Measurements from ENCODE around the gene REEP1. TPM values are rescaled to one million over a fixed set of nuclear protein-coding genes. Genes with fewer than 3 reads are reported as not detected.

REEP1 gene
- total and polyA plus RNA-seq, 2 of the 8 experiments (the other 6 are each of a cell fraction or from before 2014, with no cell fraction given), result 0.74 to 1.5 TPM

DNA sequence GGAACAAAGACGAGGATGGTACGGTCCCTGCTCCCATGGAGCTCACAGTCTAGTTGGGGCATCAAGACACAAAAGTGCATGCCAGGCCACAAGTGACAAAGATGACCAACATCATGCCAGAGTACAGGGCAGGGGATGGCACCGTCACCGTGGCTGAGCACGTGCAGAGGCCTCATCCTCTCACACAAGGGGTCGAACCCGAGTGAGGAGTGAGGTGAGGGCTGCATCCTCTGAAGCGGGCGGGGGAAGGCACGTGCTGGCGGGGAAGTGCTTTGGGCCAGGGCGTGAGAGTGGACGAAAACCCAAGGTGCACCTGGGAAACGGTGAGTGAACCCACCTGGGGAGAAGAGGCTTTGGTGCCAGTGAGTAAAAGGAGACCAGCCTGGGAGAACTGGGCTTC is 97.2 kb downstream of the REEP1 start (continued):
- TF ChIP-seq GTF2F1 (IDR thresholded peaks at IDR 0.05; ENCODE audit: borderline replicate concordance, low read depth, low read length) (no peak), SIX5 (IDR thresholded peaks at IDR 0.05; ENCODE audit: low read depth, low read length) (no peak), CTBP2 (IDR thresholded peaks at IDR 0.05; ENCODE audit: borderline replicate concordance, insufficient read depth, insufficient read length, low read length) (no peak), GABPA (IDR thresholded peaks at IDR 0.05; ENCODE audit: borderline replicate concordance, insufficient read depth, low read length) (no peak), FOSL1 (IDR thresholded peaks at IDR 0.05; ENCODE audit: insufficient read depth, low read depth, low read length) (no peak), CBX8 (IDR thresholded peaks at IDR 0.05; ENCODE audit: borderline replicate concordance, low read depth, low read length) (no peak)
- TF ChIP-seq, protein P1, sequence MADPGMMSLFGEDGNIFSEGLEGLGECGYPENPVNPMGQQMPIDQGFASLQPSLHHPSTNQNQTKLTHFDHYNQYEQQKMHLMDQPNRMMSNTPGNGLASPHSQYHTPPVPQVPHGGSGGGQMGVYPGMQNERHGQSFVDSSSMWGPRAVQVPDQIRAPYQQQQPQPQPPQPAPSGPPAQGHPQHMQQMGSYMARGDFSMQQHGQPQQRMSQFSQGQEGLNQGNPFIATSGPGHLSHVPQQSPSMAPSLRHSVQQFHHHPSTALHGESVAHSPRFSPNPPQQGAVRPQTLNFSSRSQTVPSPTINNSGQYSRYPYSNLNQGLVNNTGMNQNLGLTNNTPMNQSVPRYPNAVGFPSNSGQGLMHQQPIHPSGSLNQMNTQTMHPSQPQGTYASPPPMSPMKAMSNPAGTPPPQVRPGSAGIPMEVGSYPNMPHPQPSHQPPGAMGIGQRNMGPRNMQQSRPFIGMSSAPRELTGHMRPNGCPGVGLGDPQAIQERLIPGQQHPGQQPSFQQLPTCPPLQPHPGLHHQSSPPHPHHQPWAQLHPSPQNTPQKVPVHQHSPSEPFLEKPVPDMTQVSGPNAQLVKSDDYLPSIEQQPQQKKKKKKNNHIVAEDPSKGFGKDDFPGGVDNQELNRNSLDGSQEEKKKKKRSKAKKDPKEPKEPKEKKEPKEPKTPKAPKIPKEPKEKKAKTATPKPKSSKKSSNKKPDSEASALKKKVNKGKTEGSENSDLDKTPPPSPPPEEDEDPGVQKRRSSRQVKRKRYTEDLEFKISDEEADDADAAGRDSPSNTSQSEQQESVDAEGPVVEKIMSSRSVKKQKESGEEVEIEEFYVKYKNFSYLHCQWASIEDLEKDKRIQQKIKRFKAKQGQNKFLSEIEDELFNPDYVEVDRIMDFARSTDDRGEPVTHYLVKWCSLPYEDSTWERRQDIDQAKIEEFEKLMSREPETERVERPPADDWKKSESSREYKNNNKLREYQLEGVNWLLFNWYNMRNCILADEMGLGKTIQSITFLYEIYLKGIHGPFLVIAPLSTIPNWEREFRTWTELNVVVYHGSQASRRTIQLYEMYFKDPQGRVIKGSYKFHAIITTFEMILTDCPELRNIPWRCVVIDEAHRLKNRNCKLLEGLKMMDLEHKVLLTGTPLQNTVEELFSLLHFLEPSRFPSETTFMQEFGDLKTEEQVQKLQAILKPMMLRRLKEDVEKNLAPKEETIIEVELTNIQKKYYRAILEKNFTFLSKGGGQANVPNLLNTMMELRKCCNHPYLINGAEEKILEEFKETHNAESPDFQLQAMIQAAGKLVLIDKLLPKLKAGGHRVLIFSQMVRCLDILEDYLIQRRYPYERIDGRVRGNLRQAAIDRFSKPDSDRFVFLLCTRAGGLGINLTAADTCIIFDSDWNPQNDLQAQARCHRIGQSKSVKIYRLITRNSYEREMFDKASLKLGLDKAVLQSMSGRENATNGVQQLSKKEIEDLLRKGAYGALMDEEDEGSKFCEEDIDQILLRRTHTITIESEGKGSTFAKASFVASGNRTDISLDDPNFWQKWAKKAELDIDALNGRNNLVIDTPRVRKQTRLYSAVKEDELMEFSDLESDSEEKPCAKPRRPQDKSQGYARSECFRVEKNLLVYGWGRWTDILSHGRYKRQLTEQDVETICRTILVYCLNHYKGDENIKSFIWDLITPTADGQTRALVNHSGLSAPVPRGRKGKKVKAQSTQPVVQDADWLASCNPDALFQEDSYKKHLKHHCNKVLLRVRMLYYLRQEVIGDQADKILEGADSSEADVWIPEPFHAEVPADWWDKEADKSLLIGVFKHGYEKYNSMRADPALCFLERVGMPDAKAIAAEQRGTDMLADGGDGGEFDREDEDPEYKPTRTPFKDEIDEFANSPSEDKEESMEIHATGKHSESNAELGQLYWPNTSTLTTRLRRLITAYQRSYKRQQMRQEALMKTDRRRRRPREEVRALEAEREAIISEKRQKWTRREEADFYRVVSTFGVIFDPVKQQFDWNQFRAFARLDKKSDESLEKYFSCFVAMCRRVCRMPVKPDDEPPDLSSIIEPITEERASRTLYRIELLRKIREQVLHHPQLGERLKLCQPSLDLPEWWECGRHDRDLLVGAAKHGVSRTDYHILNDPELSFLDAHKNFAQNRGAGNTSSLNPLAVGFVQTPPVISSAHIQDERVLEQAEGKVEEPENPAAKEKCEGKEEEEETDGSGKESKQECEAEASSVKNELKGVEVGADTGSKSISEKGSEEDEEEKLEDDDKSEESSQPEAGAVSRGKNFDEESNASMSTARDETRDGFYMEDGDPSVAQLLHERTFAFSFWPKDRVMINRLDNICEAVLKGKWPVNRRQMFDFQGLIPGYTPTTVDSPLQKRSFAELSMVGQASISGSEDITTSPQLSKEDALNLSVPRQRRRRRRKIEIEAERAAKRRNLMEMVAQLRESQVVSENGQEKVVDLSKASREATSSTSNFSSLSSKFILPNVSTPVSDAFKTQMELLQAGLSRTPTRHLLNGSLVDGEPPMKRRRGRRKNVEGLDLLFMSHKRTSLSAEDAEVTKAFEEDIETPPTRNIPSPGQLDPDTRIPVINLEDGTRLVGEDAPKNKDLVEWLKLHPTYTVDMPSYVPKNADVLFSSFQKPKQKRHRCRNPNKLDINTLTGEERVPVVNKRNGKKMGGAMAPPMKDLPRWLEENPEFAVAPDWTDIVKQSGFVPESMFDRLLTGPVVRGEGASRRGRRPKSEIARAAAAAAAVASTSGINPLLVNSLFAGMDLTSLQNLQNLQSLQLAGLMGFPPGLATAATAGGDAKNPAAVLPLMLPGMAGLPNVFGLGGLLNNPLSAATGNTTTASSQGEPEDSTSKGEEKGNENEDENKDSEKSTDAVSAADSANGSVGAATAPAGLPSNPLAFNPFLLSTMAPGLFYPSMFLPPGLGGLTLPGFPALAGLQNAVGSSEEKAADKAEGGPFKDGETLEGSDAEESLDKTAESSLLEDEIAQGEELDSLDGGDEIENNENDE (IDR thresholded peaks at IDR 0.05; ENCODE audit: insufficient replicate concordance, low read length), result no peak

Measured in H1 (cell line).